GM11168 (cell line): Measurements from ENCODE around the gene DYNLRB1.

Source experiments
- in situ Hi-C: fragments of 300-500 bp; cut with MboI; formaldehyde crosslinking; loops from one replicate; pipeline ENCODE4 v1.12.0; 2022; ENCODE audit warnings: low sequenced_read_pairs; ENCODE audit not compliant: unreplicated experiment

Gene DYNLRB1

DNA sequence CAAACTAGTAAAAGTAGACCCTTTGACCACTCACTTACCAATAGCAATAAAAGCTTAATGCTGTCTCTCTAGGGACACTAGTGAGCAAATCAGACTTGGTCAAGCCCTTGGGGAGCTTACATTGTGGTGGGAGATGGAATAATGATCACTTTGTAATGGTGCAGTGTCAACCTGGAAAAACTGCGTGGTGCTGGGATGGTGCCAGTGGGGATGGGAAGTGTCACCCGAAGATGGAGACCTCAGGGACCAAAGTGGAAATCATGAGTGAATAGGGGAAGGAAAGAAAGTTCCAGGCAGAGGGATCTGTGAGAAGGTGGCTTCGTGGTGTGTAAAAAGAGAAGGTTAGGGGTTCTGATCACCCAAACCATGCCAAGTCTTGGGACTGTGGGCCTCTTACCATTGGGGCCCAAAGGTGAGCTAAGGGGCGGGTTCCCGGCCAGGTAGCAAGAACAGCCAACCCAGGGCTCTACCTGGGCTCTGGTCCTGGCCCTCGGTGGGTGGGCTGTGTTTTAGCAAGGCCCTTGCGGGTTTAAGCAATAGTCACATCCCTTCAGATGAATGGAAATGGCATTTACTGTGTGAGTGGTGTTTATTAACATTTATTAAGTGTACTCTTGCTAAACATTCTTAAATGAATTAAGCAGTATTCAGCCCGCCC lies 15.5 kb downstream of the DYNLRB1 start:
- in situ Hi-C loops = loop anchor here (10.0 kb wide), 1 partner anchor 233 kb away; no protein-coding TSS in a partner anchor

GRCh38 chr20:34532320-34532719 lies 16.1 kb downstream of the DYNLRB1 start:
- in situ Hi-C loops = loop anchor here (10.0 kb wide), 1 partner anchor 232 kb away; no protein-coding TSS in a partner anchor

- in situ Hi-C loops = loop anchor here (10.0 kb wide), 1 partner anchor 232 kb away; no protein-coding TSS in a partner anchor
Observed at GRCh38 chr20:34532756-34533155, 16.5 kb downstream of the DYNLRB1 start.

GRCh38 chr20:34534391-34535165 lies 18.4 kb downstream of the DYNLRB1 start:
- in situ Hi-C loops = loop anchor here (10.0 kb wide), 1 partner anchor 230 kb away; no protein-coding TSS in a partner anchor

DNA sequence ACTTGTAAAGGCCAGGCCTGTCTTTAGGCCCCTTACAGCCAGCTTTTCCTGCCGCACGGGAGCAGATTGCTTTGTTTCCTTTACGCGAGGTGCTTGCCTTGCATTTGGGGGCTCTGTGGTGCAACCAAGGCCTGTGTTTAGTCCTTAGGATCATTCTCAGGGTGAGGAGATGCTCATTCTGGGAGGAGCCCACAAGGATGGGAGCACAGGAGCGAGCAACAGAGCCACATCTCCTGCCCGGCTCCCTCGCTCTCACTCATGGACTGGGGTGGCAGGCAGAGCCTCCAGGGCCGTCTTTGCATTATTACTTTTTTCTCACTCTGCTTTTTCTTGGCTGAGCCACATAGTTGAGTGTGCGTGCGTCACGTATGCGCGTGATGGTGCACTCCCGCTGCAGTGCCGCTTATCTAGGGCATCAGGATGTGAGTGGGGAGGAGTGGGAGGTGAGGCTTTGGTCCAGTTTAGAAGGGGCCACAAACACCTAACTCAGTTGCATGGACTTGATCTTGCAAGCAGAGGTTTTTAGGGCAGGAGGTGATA lies 19.1 kb downstream of the DYNLRB1 start:
- in situ Hi-C loops = loop anchor here (10.0 kb wide), 1 partner anchor 229 kb away; no protein-coding TSS in a partner anchor

GRCh38 chr20:34535857-34536256 lies 19.6 kb downstream of the DYNLRB1 start:
- in situ Hi-C loops = loop anchor here (10.0 kb wide), 1 partner anchor 229 kb away; no protein-coding TSS in a partner anchor

GRCh38 chr20:34536798-34537394 lies 20.7 kb downstream of the DYNLRB1 start:
- in situ Hi-C loops = loop anchor here (10.0 kb wide), 1 partner anchor 228 kb away; no protein-coding TSS in a partner anchor

GRCh38 chr20:34537651-34538050 lies 21.4 kb downstream of the DYNLRB1 start:
- in situ Hi-C loops = loop anchor here (10.0 kb wide), 1 partner anchor 227 kb away; no protein-coding TSS in a partner anchor

DNA sequence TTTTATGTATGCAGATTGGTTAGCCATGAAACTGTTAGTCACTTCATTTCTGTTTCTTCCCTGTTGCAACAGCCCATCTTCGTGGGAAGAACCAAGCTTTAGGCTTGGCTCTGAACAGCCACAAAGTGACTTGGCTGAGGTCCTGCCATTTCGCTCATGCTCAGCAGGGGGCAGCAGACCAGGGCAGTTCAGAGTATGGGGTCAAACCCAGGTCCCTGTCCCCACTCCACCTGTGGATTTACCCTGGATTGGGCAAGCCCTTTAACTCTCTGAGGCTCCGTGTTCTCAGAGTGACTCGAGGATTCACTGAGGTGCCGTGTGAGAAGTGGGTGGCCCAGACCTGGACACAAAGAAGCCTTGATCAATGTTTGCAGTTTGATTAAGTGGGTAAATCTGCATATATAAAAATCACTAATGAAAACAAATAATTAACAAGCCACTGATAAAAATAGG lies 22.5 kb downstream of the DYNLRB1 start:
- in situ Hi-C loops = loop anchor here (10.0 kb wide), 1 partner anchor 226 kb away; no protein-coding TSS in a partner anchor

GRCh38 chr20:34539756-34540155 lies 23.5 kb downstream of the DYNLRB1 start:
- in situ Hi-C loops = loop anchor here (10.0 kb wide), 1 partner anchor 225 kb away; no protein-coding TSS in a partner anchor

GRCh38 chr20:34540596-34541263 lies 24.5 kb downstream of the DYNLRB1 start:
- in situ Hi-C loops = no loop called here

DNA sequence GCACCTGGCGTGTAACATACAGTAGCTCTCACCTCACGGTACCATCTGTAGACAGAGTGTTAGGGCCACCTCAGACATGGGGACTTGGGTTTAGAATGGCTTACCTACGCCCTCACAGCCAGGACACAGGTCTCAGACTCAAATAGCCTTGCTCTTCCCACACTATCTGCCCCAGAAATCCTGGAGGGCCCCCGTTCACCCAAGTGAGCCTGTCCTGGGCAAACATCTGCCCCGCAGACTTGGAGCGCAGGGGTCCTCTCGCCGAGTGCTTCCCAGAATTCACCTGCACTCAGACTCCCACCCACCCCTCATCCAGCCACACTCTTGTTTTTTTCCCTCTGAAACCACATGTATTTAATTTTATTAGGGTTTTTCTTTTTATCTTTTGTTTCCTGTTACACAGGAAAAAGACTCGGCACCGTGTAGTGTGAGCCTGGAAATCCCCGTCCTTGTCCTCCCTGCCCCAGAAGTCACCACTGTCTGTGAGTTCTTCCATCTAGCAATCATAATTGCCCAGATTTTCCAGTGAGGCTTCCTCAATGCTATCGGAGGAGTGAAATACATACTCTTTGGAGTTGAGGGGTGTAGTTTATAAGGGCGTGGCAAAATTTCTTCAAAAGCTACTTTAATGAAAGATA lies 25.2 kb downstream of the DYNLRB1 start:
- in situ Hi-C loops = no loop called here

- in situ Hi-C loops = no loop called here
Observed at GRCh38 chr20:34541917-34542316, 25.7 kb downstream of the DYNLRB1 start.

DNA sequence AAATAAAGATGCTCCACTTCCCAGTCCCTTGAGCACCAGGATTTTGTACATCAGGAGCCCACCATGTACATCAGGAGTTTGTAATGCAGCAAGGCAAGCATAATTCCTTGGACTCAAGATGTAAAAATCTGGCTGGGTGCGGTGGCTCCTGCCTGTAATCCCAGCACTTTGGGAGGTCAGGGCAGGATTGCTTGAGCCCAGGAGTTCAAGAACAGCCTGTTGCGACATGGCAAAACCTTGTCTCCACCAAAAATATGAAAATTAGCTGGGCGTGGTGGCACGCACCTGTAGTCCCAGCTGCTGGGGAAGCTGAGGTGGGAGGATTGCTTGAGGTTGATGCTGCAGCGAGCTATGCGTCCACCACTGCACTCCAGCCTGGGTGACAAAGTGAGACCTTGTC lies 26.2 kb downstream of the DYNLRB1 start:
- in situ Hi-C loops = no loop called here

GRCh38 chr20:34543463-34544056 lies 27.3 kb downstream of the DYNLRB1 start:
- in situ Hi-C loops = no loop called here

- in situ Hi-C loops = no loop called here
Observed at GRCh38 chr20:34544109-34544796, 28.0 kb downstream of the DYNLRB1 start.

GRCh38 chr20:34546751-34547181 lies 30.5 kb downstream of the DYNLRB1 start:
- in situ Hi-C loops = no loop called here
